HCT116 (cell line): ENCODE measurements around the gene ADGRG7. TPM values are rescaled to one million over a fixed set of nuclear protein-coding genes. Genes with fewer than 3 reads are reported as not detected.

Source experiments
- ATAC-seq: fragments of 200-7000 bp; cut with Tn5 transposase; 2 replicates; pipeline ENCODE4 v1.9.1; 2020; ENCODE audit warnings: mild to moderate bottlenecking, moderate library complexity
- BruUV-seq: library from RNA; stranded (reverse); fragments of 400-500 nt; replicated peaks from 2 replicates; lab custom pipeline; 2021; lab: Mats Ljungman, UMichigan
- CTCF ChIA-PET: fragments of 300-600 bp; sonication (Branson Sonifier 250); formaldehyde crosslinking; loops from one replicate; lab custom pipeline; 2021; ENCODE audit warnings: antibody characterized with exemption; lab: Charles Lee
- POLR2A ChIA-PET: fragments of 300-600, 350-600 bp; sonication (Branson Sonifier 250); formaldehyde crosslinking; loops from one replicate; lab custom pipeline; 2021; ENCODE audit warnings: antibody characterized with exemption; lab: Charles Lee
- RAD21 ChIA-PET, 2 experiments: fragments of 300-600 bp; sonication (Branson Sonifier 250); formaldehyde crosslinking; loops; one replicate each; lab custom pipeline; 2023; ENCODE audit warnings: low total read pairs in 2 of 2; ENCODE audit not compliant: uncharacterized antibody in 2 of 2, unreplicated experiment in 2 of 2, low non-redundant PET in 1 of 2; lab: Charles Lee
- DNase-seq: peaks from one replicate; pipeline ENCODE4 v3.0.0-alpha.2; 2010; ENCODE audit warnings: low read depth, low spot score
- H2AFZ ChIP-seq: fragments of 200-600 bp; shearing (Covaris generic), sonication (generic); 2 replicates; pipeline ENCODE4 v1.6.1; 2017; ENCODE audit warnings: low read depth, mixed run types, mixed read lengths, antibody characterized with exemption, low read length; ENCODE audit not compliant: poor library complexity, severe bottlenecking
- H3K27ac ChIP-seq: 2 replicates; pipeline ENCODE4 v1.5.1; 2012; ENCODE audit warnings: low read depth, low read length
- H3K27me3 ChIP-seq: fragments of 200-600 bp; sonication (generic); 2 replicates; pipeline ENCODE4 v1.6.1; 2016; ENCODE audit warnings: mixed run types, low read length, mixed read lengths; ENCODE audit not compliant: insufficient read depth
- H3K36me3 ChIP-seq, 2 experiments: fragments of 200-500 bp in 1 of 2; fragments of 200-600 bp in 1 of 2; sonication (Bioruptor generic) in 1 of 2; sonication (generic) in 1 of 2; 2 replicates each; pipeline versions ENCODE4 v1.5.1 to v1.6.1; 2014 to 2016; ENCODE audit warnings: low read length in 2 of 2, inconsistent platforms in 1 of 2, mixed read lengths in 1 of 2, mixed run types in 1 of 2; ENCODE audit not compliant: insufficient read depth in 2 of 2, control insufficient read depth in 1 of 2
- H3K4me1 ChIP-seq, 2 experiments: fragments of 200-600 bp in 1 of 2; sonication (generic) in 1 of 2; 2 replicates each; pipeline versions ENCODE4 v1.5.1 to v1.6.1; 2012 to 2017; ENCODE audit warnings: low read length in 2 of 2, inconsistent platforms in 1 of 2, mild to moderate bottlenecking in 1 of 2, mixed read lengths in 1 of 2, mixed run types in 1 of 2, moderate library complexity in 1 of 2; ENCODE audit not compliant: insufficient read depth in 2 of 2, control insufficient read depth in 1 of 2
- H3K4me2 ChIP-seq: fragments of 200-600 bp; sonication (generic); 2 replicates; pipeline ENCODE4 v1.6.1; 2017; ENCODE audit warnings: mixed run types, low read length, mixed read lengths
- H3K4me3 ChIP-seq, 2 experiments: fragments of 200-600 bp in 1 of 2; sonication (generic) in 1 of 2; replicated peaks in 1 of 2; 2 replicates each; pipeline ENCODE4 v1.5.1; 2011 to 2016; ENCODE audit warnings: low read length in 2 of 2, control low read depth in 1 of 2, low read depth in 1 of 2, mild to moderate bottlenecking in 1 of 2, mixed read lengths in 1 of 2, mixed run types in 1 of 2
- H3K79me2 ChIP-seq: fragments of 200-600 bp; sonication (generic); 2 replicates; pipeline ENCODE4 v1.6.1; 2017; ENCODE audit warnings: mild to moderate bottlenecking, mixed run types, low read length, moderate library complexity, mixed read lengths; ENCODE audit not compliant: insufficient read depth
- H3K9ac ChIP-seq: fragments of 200-600 bp; sonication (generic); 2 replicates; pipeline ENCODE4 v1.6.1; 2016; ENCODE audit warnings: low read length, mixed read lengths
- H3K9me2 ChIP-seq: fragments of 200-600 bp; sonication (generic), shearing (Covaris generic); 2 replicates; pipeline ENCODE4 v1.6.1; 2017; ENCODE audit warnings: mixed run types, mild to moderate bottlenecking, moderate library complexity; ENCODE audit not compliant: insufficient read depth
- H3K9me3 ChIP-seq, 2 experiments: fragments of 200-500 bp in 1 of 2; fragments of 200-600 bp in 1 of 2; sonication (Bioruptor generic) in 1 of 2; sonication (generic) in 1 of 2; 2 replicates each; pipeline ENCODE4 v1.6.1; 2014 to 2017; ENCODE audit warnings: low read length in 2 of 2, mixed read lengths in 2 of 2, inconsistent platforms in 1 of 2, low read depth in 1 of 2, mild to moderate bottlenecking in 1 of 2, mixed run types in 1 of 2, moderate library complexity in 1 of 2; ENCODE audit not compliant: control insufficient read depth in 1 of 2, insufficient read depth in 1 of 2
- H4K20me1 ChIP-seq: fragments of 200-600 bp; sonication (generic), shearing (Covaris generic); 2 replicates; pipeline ENCODE4 v1.6.1; 2017; ENCODE audit warnings: mixed run types, mild to moderate bottlenecking, moderate library complexity; ENCODE audit not compliant: insufficient read depth
- CBX3 ChIP-seq: IDR thresholded peaks from 2 replicates; pipeline ENCODE4 v1.6.1; 2012; ENCODE audit warnings: low read depth
- ELF1 ChIP-seq: IDR thresholded peaks from 2 replicates; pipeline ENCODE4 v1.6.1; 2012; ENCODE audit warnings: low read depth, borderline replicate concordance
- EZH2 ChIP-seq: fragments of 200-600 bp; sonication (generic); IDR thresholded peaks from 2 replicates; pipeline ENCODE4 v1.6.1; 2017; ENCODE audit warnings: antibody characterized with exemption, mixed run types
- EZH2phosphoT487 ChIP-seq: fragments of 200-600 bp; IDR thresholded peaks from 2 replicates; pipeline ENCODE4 v1.6.1; 2018; ENCODE audit warnings: antibody characterized with exemption, borderline replicate concordance
- FOSL1 ChIP-seq: IDR thresholded peaks from 2 replicates; pipeline ENCODE4 v1.6.1; 2012; ENCODE audit warnings: low read depth
- POLR2AphosphoS5 ChIP-seq: IDR thresholded peaks from 2 replicates; pipeline ENCODE4 v1.6.1; 2011; ENCODE audit warnings: mild to moderate bottlenecking, low read depth, low read length, moderate library complexity
- SIN3A ChIP-seq: IDR thresholded peaks from 2 replicates; pipeline ENCODE4 v1.6.1; 2012; ENCODE audit warnings: low read depth
- SP1 ChIP-seq: IDR thresholded peaks from 2 replicates; pipeline ENCODE4 v1.6.1; 2012; ENCODE audit warnings: low read depth
- TCF7L2 ChIP-seq: IDR thresholded peaks from 2 replicates; pipeline ENCODE4 v1.7.0; 2011; ENCODE audit warnings: borderline replicate concordance, inconsistent platforms; ENCODE audit not compliant: insufficient read depth, insufficient read length; ENCODE audit errors: extremely low read depth
- ZBTB33 ChIP-seq: IDR thresholded peaks from 2 replicates; pipeline ENCODE4 v1.6.1; 2011; ENCODE audit warnings: mild to moderate bottlenecking, low read length, moderate library complexity; ENCODE audit not compliant: insufficient replicate concordance; ENCODE audit errors: extremely low read depth
- ZFX ChIP-seq: fragments of 450-650 bp; IDR thresholded peaks from 2 replicates; pipeline ENCODE4 v1.6.1; 2017
- ZNF274 ChIP-seq: fragments of 200-500 bp; sonication (Bioruptor generic); IDR thresholded peaks from 2 replicates; pipeline ENCODE4 v1.6.1; 2014; ENCODE audit warnings: mild to moderate bottlenecking, low read depth, low read length, inconsistent platforms
- intact Hi-C: fragments of 100-400 bp; cut with micrococcal nuclease; formaldehyde crosslinking; loops from 2 replicates; pipeline ENCODE4 v1.10.0; 2022
- total RNA-seq: library from RNA; stranded (reverse); gene quantifications from one replicate; pipeline ENCODE4 v1.2.1, GENCODE V29; 2021; ENCODE audit not compliant: unreplicated experiment

The ADGRG7 gene
- total RNA-seq, 1 experiment from 2014 or later, result not detected

- no peak for DNase-seq
- no peak overlapping the region for H2AFZ ChIP-seq
Measured at GRCh38 chr3:100696161-100696560, 86.8 kb downstream of the ADGRG7 start.

More at GRCh38 chr3:100696161-100696560, 86.8 kb downstream of the ADGRG7 start:
- ChIA-PET RAD21 (no interaction called here), CTCF (no interaction called here), POLR2A (no interaction called here)
- no peaks in the 10 kb centered on the region for H4K20me1 ChIP-seq
- no peak for ATAC-seq
- H3K9ac ChIP-seq, result no peak overlapping the region
- BruUV-seq, result no TSS peak
- H3K9me2 ChIP-seq, result no peaks in the 10 kb centered on the region
- no peak overlapping the region for H3K27ac ChIP-seq
- H3K27me3 ChIP-seq, result no peaks in the 10 kb centered on the region
- no peaks in the 10 kb centered on the region for H3K9me3 ChIP-seq
- intact Hi-C loops, result no loop called here
- H3K4me1 ChIP-seq, result no peaks in the 10 kb centered on the region
- TF ChIP-seq ELF1, result no peak
- no peak for TF ChIP-seq CBX3
- no peak for TF ChIP-seq EZH2
- TF ChIP-seq SP1, result no peak
- TF ChIP-seq POLR2AphosphoS5, result no peak
- no peak for TF ChIP-seq TCF7L2
- no peak for TF ChIP-seq FOSL1
- TF ChIP-seq ZNF274, result no peak
- TF ChIP-seq ZFX, result no peak
- TF ChIP-seq ZBTB33, result no peak
- TF ChIP-seq EZH2phosphoT487, result no peak
- TF ChIP-seq SIN3A, result no peak
- no peak overlapping the region for H3K4me3 ChIP-seq
- H3K79me2 ChIP-seq, result no peaks in the 10 kb centered on the region
- no peak overlapping the region for H3K4me2 ChIP-seq
- H3K36me3 ChIP-seq, result no peaks in the 10 kb centered on the region
